K562 (cell line): ENCODE results near the gene ZSWIM6. TPM values are rescaled to one million over a fixed set of nuclear protein-coding genes. Genes with fewer than 3 reads are reported as not detected.

Source experiments
- ATAC-seq: fragments of 200-7000 bp; cut with Tn5 transposase; 3 replicates; pipeline ENCODE4 v1.9.1; 2020; ENCODE audit warnings: moderate library complexity
- BruUV-seq: library from RNA; stranded (reverse); fragments of 400-500 nt; replicated peaks from 2 replicates; lab custom pipeline; 2021; lab: Mats Ljungman, UMichigan
- CTCF ChIA-PET: fragments of 300-600 bp; formaldehyde crosslinking; extraction: SDS; loops from one replicate; lab custom pipeline; 2021; ENCODE audit warnings: low intra/inter-chr PET ratio; lab: Yijun Ruan, JAX
- POLR2A ChIA-PET: fragments of 300-600, 350-650 bp; sonication (Branson Sonifier 250); formaldehyde crosslinking; extraction: SDS; loops from one replicate; lab custom pipeline; 2021; ENCODE audit warnings: antibody characterized with exemption, inconsistent platforms; lab: Yijun Ruan, JAX
- DNase-seq, 4 experiments: peaks; one replicate each; pipeline versions ENCODE4 v3.0.0 to v3.0.0-alpha.2; 2011 to 2018; ENCODE audit warnings: low spot score in 3 of 4, mixed read lengths in 3 of 4; ENCODE audit errors: extremely low read depth in 1 of 4
- FAIRE-seq: peaks from 2 replicates; lab custom pipeline; 2011; peaks lifted over from hg19 to GRCh38; lab: Jason Lieb, UNC
- H2AFZ ChIP-seq: 2 replicates; pipeline ENCODE4 v1.6.0; 2011; ENCODE audit warnings: low read depth, low read length, control low read depth, inconsistent platforms
- H3K27ac ChIP-seq: fragments of 200-600 bp; 3 replicates; pipeline ENCODE4 v1.8.0; 2011; ENCODE audit warnings: low read depth, mild to moderate bottlenecking, control low read depth, inconsistent platforms, low read length, moderate library complexity, mixed read lengths; ENCODE audit errors: extremely low read depth
- H3K27me3 ChIP-seq, 2 experiments: fragments of 300-600 bp in 1 of 2; 2 replicates in 1 of 2; 3 replicates in 1 of 2; pipeline versions ENCODE4 v1.6.0 to v1.8.0; 2011; ENCODE audit warnings: inconsistent platforms in 2 of 2, low read length in 2 of 2, mild to moderate bottlenecking in 1 of 2, mixed read lengths in 1 of 2, moderate library complexity in 1 of 2; ENCODE audit not compliant: control insufficient read depth in 2 of 2, insufficient read depth in 2 of 2
- H3K36me3 ChIP-seq: fragments of 300-600 bp; 3 replicates; pipeline ENCODE4 v1.8.0; 2011; ENCODE audit warnings: mild to moderate bottlenecking, low read length, inconsistent platforms; ENCODE audit not compliant: control insufficient read depth, insufficient read depth
- H3K4me1 ChIP-seq, 2 experiments: fragments of 200-600 bp in 1 of 2; replicated peaks in 1 of 2; 2 replicates in 1 of 2; 3 replicates in 1 of 2; pipeline versions ENCODE4 v1.5.1 to v1.8.0; 2011; ENCODE audit warnings: inconsistent platforms in 2 of 2, low read length in 2 of 2, mild to moderate bottlenecking in 1 of 2, mixed read lengths in 1 of 2, moderate library complexity in 1 of 2; ENCODE audit not compliant: control insufficient read depth in 2 of 2, insufficient read depth in 2 of 2
- H3K4me2 ChIP-seq: 2 replicates; pipeline ENCODE4 v1.6.1; 2011; ENCODE audit warnings: low read length, control low read depth, inconsistent platforms, mixed read lengths; ENCODE audit not compliant: insufficient read depth
- H3K4me3 ChIP-seq: fragments of 200-600 bp; sonication (generic), shearing (Covaris generic); 2 replicates; pipeline ENCODE4 v1.5.1; 2016; ENCODE audit warnings: control low read depth, inconsistent platforms
- H3K79me2 ChIP-seq: fragments of 200-600 bp; 3 replicates; pipeline ENCODE4 v1.8.0; 2011; ENCODE audit warnings: low read length, inconsistent platforms; ENCODE audit not compliant: control insufficient read depth, insufficient read depth
- H3K9ac ChIP-seq, 2 experiments: 2 replicates each; pipeline versions ENCODE4 v1.6.0 to v1.6.1; 2011; ENCODE audit warnings: low read depth in 2 of 2, low read length in 2 of 2, control low read depth in 1 of 2, inconsistent platforms in 1 of 2, mild to moderate bottlenecking in 1 of 2, mixed read lengths in 1 of 2; ENCODE audit not compliant: insufficient read depth in 1 of 2
- H3K9me1 ChIP-seq: one replicate; pipeline ENCODE4 v1.6.0; 2011; ENCODE audit warnings: inconsistent platforms, mild to moderate bottlenecking, low read length, moderate library complexity; ENCODE audit not compliant: control insufficient read depth, insufficient read depth
- H3K9me3 ChIP-seq: replicated peaks from 2 replicates; pipeline ENCODE4 v1.5.1; 2011; ENCODE audit warnings: low read depth, low read length, inconsistent platforms; ENCODE audit not compliant: control insufficient read depth, insufficient read depth
- H4K20me1 ChIP-seq: replicated peaks from 2 replicates; pipeline ENCODE4 v1.6.1; 2011; ENCODE audit warnings: low read length, inconsistent platforms, mixed read lengths; ENCODE audit not compliant: control insufficient read depth, insufficient read depth
- BDP1 ChIP-seq: IDR thresholded peaks from 3 replicates; pipeline ENCODE4 v1.6.1; 2011; ENCODE audit not compliant: insufficient read length, insufficient read depth
- HDAC2 ChIP-seq: fragments of 450-650 bp; IDR thresholded peaks from 2 replicates; pipeline ENCODE4 v1.6.1; 2016; ENCODE audit warnings: mild to moderate bottlenecking
- KHSRP ChIP-seq: fragments of 450-650 bp; IDR thresholded peaks from 2 replicates; pipeline ENCODE4 v1.6.1; 2017
- KLF10 ChIP-seq: fragments of 250-450 bp; sonication (Bioruptor Pico); IDR thresholded peaks from 2 replicates; pipeline ENCODE4 v1.6.1; 2021; ENCODE audit warnings: matching md5 sums
- MCM2 ChIP-seq: fragments of 450-650 bp; IDR thresholded peaks from 2 replicates; pipeline ENCODE4 v1.6.1; 2017; ENCODE audit warnings: low read depth, mild to moderate bottlenecking
- NFE2 ChIP-seq: IDR thresholded peaks from 2 replicates; pipeline ENCODE4 v1.6.1; 2014; ENCODE audit warnings: antibody characterized with exemption, low read depth
- NFE2L1 ChIP-seq: fragments of 450-650 bp; IDR thresholded peaks from 2 replicates; pipeline ENCODE4 v1.6.1; 2016; ENCODE audit warnings: missing genetic modification characterization, low read depth, mild to moderate bottlenecking, missing compliant biosample characterization, moderate library complexity, borderline replicate concordance
- PTBP1 ChIP-seq: fragments of 200-400 bp; formaldehyde crosslinking; IDR thresholded peaks from 2 replicates; pipeline ENCODE4 v1.6.1; 2017; ENCODE audit warnings: low read depth, low read length
- RERE ChIP-seq: sonication (generic); formaldehyde crosslinking; IDR thresholded peaks from 2 replicates; pipeline ENCODE4 v1.8.0; 2023; ENCODE audit warnings: missing genetic modification reagents, mild to moderate bottlenecking, borderline replicate concordance
- SMAD3 ChIP-seq: fragments of 450-650 bp; formaldehyde crosslinking; conservative IDR thresholded peaks from 2 replicates; pipeline ENCODE4 v1.4.0; 2020; ENCODE audit warnings: mild to moderate bottlenecking
- ZKSCAN1 ChIP-seq: fragments of 150-350 bp; IDR thresholded peaks from 2 replicates; pipeline ENCODE4 v1.6.1; 2016; ENCODE audit warnings: low read depth, low read length
- ZNF512 ChIP-seq: IDR thresholded peaks from 2 replicates; pipeline ENCODE4 v1.6.1; 2016; ENCODE audit warnings: missing genetic modification characterization, missing compliant biosample characterization
- ZNF561 ChIP-seq: fragments of 450-650 bp; formaldehyde crosslinking; conservative IDR thresholded peaks from 2 replicates; pipeline ENCODE4 v1.4.0; 2020; ENCODE audit warnings: mild to moderate bottlenecking, moderate library complexity
- WGBS: fragments of 100-300 bp; shearing (Covaris generic); methylation state at CpG from one replicate; pipeline ENCODE4 v1.1.6; 2016; ENCODE audit warnings: low coverage, mixed read lengths; ENCODE audit not compliant: insufficient coverage; ENCODE audit errors: missing lambda C conversion rate; 5-methylcytosine and 5-hydroxymethylcytosine counted together
- in situ Hi-C: fragments of 300-500 bp; cut with MboI; formaldehyde crosslinking; loops from 4 replicates; pipeline ENCODE4 v1.15.0; 2018; ENCODE audit warnings: inconsistent platforms, mixed read lengths
- intact Hi-C: fragments of 100-400 bp; cut with micrococcal nuclease; formaldehyde crosslinking; loops from 2 replicates; pipeline ENCODE4 v1.14.2; 2022
- polyA plus RNA-seq, 8 experiments: library from polyadenylated mRNA; depleted of rRNA in 4 of 8; stranded (reverse) in 5 of 8; unstranded in 3 of 8; fragments of >200 nt; fragmentation: Nextera tagmentation in 2 of 8; fragmentation: Illumina TruSeq in 1 of 8; extraction: Ambion mirVana in 2 of 8; extraction: Trizol in 1 of 8; gene quantifications; 2 replicates each; pipeline versions ENCODE4 v1.2.1 to v1.2.3, GENCODE V29; 2011 to 2014; ENCODE audit warnings: inconsistent platforms in 1 of 8, missing spikeins in 1 of 8
- total RNA-seq, 7 experiments: library from RNA; depleted of rRNA in 6 of 7; stranded (reverse); fragments of >200 nt in 6 of 7; fragmentation: Illumina TruSeq in 2 of 7; extraction: Trizol in 2 of 7; gene quantifications; 2 replicates each; pipeline versions ENCODE4 v1.2.1 to v1.2.3, GENCODE V29; 2011 to 2021; ENCODE audit warnings: low replicate concordance in 1 of 7

The ZSWIM6 gene
- total and polyA plus RNA-seq, 9 of the 15 experiments (the other 6 are each of a cell fraction or from before 2014, with no cell fraction given): 0.81 to 3.2 (median 2.0) TPM

GRCh38 chr5:61435368-61435767 is 103.3 kb downstream of the ZSWIM6 start:
- ChIA-PET CTCF (no interaction called here), POLR2A (no interaction called here)
- Histone ChIP-seq H2AFZ (no peak overlapping the region), H4K20me1 (no peaks in the 10 kb centered on the region; the same call in 1 of the 2 replicates), H3K27me3 (peaks cover 4% of the 10 kb centered on the region in 2 experiments; a peak in 2 of 5 replicates), H3K9ac (no peak overlapping the region), H3K4me1 (no peaks in the 10 kb centered on the region; a peak in 1 of 5 replicates), H3K4me3 (no peak overlapping the region), H3K9me3 (no peaks in the 10 kb centered on the region), H3K36me3 (no peaks in the 10 kb centered on the region), H3K79me2 (no peaks in the 10 kb centered on the region), H3K27ac (no peak overlapping the region), H3K4me2 (no peak overlapping the region), H3K9me1 (no peaks in the 10 kb centered on the region)
- in situ Hi-C loops: no loop called here
- DNase-seq: no peak
- 3% methylated on average over 2 of the region's 2 CpGs for WGBS
- no peak for FAIRE-seq
- BruUV-seq: no TSS peak
- ATAC-seq: no peak
- intact Hi-C loops: loop anchor here (10.0 kb wide), 1 partner anchor 219 kb away; no protein-coding TSS in a partner anchor
- TF ChIP-seq ZNF561 (CRISPR knock-in tag): no peak
- TF ChIP-seq HDAC2: no peak
- TF ChIP-seq MCM2: no peak
- TF ChIP-seq PTBP1: no peak
- no peak for TF ChIP-seq KHSRP
- TF ChIP-seq BDP1: no peak
- no peak for TF ChIP-seq RERE (CRISPR knock-in tag)
- no peak for TF ChIP-seq KLF10 (CRISPR knock-in tag)
- no peak for TF ChIP-seq ZKSCAN1
- TF ChIP-seq SMAD3 (CRISPR knock-in tag): no peak
- TF ChIP-seq NFE2: no peak
- TF ChIP-seq ZNF512 (tag): no peak
- TF ChIP-seq NFE2L1 (tag): no peak
